Testis (tissue), 3 donors: Measurements from ENCODE around the gene PGAM2. TPM values are rescaled to one million over a fixed set of nuclear protein-coding genes. Genes with fewer than 3 reads are reported as not detected.

Source experiments
- DNase-seq: peaks from one replicate; pipeline ENCODE4 v3.0.0-alpha.2; 2019
- H3K27ac ChIP-seq, 2 donors: fragments of 200-600 bp; sonication (generic); one replicate each; pipeline ENCODE4 v1.5.1; 2019
- H3K27me3 ChIP-seq: fragments of 200-600 bp; sonication (generic); one replicate; pipeline ENCODE4 v1.5.1; 2019
- H3K36me3 ChIP-seq: fragments of 200-600 bp; sonication (generic); one replicate; pipeline ENCODE4 v1.5.1; 2017; ENCODE audit warnings: low read depth; ENCODE audit errors: missing control alignments
- H3K4me1 ChIP-seq: fragments of 200-600 bp; sonication (generic); one replicate; pipeline ENCODE4 v1.5.1; 2019
- H3K4me3 ChIP-seq, 2 donors: fragments of 200-600 bp; sonication (generic); one replicate each; pipeline ENCODE4 v1.5.1; 2017 to 2019
- H3K9me3 ChIP-seq: fragments of 200-600 bp; sonication (generic); one replicate; pipeline ENCODE4 v1.5.1; 2017
- CTCF ChIP-seq, 3 experiments: fragments of 450-650 bp in 2 of 3; fragments of 200-600 bp in 1 of 3; sonication (generic) in 1 of 3; IDR thresholded peaks; one replicate each; pipeline ENCODE4 v1.5.1; 2016 to 2019; ENCODE audit warnings: antibody characterized with exemption in 3 of 3, mild to moderate bottlenecking in 2 of 3, moderate library complexity in 1 of 3
- POLR2A ChIP-seq: fragments of 450-650 bp; IDR thresholded peaks from one replicate; pipeline ENCODE4 v1.6.1; 2017; ENCODE audit warnings: antibody characterized with exemption, mild to moderate bottlenecking, moderate library complexity
- WGBS, 2 donors: methylation state at CpG; one replicate each; pipeline ENCODE4 v1.1.5; 2018; 5-methylcytosine and 5-hydroxymethylcytosine counted together
- intact Hi-C: fragments of 100-400 bp; cut with DNase I; formaldehyde crosslinking; loops from one replicate; pipeline ENCODE4 v1.15.1; 2023; ENCODE audit warnings: low total_unique reads
- polyA plus RNA-seq: library from polyadenylated mRNA; stranded (reverse); fragments of 350-450 nt; fragmentation: Illumina TruSeq; extraction: RNeasy Lipid Tissue Mini Kit (QIAGEN cat#74804); gene quantifications from one replicate; pipeline ENCODE4 v1.2.3, GENCODE V29; 2014; ENCODE audit warnings: low read depth, low replicate concordance; ENCODE audit not compliant: insufficient read depth
- total RNA-seq, 2 donors: library from RNA; depleted of rRNA; stranded (reverse); fragments of >200 nt; gene quantifications; one replicate each; pipeline ENCODE4 v1.2.3, GENCODE V29; 2016

Gene PGAM2
- total and polyA plus RNA-seq, 3 donors from 2014 or later = 85.1 to 298 (median 139) TPM

- intact Hi-C loops = no loop called here
- Histone ChIP-seq H3K36me3 (no peaks in the 10 kb centered on the region), H3K4me3 (no peak overlapping the region), H3K27ac (no peak overlapping the region), H3K4me1 (peaks cover 13% of the 10 kb centered on the region), H3K27me3 (no peaks in the 10 kb centered on the region), H3K9me3 (no peaks in the 10 kb centered on the region)
- WGBS, 2 donors = 76 to 81% methylated on average over 8 of the region's 8 CpGs
- TF ChIP-seq POLR2A (no peak), CTCF (IDR thresholded peaks at IDR 0.05) (no peak)
- no peak for DNase-seq
These were observed 18.9 kb downstream of the PGAM2 start for GRCh38 chr7:44046321-44047061.

- Histone ChIP-seq H3K4me3 (peak overlapping the region; percentile 69 to 94), H3K27me3 (no peaks in the 10 kb centered on the region), H3K4me1 (peaks cover 16% of the 10 kb centered on the region), H3K36me3 (no peaks in the 10 kb centered on the region), H3K9me3 (no peaks in the 10 kb centered on the region), H3K27ac (peak overlapping the region; percentile 68 to 71)
- intact Hi-C loops = no loop called here
- DNase-seq = no peak
- TF ChIP-seq CTCF (IDR thresholded peaks at IDR 0.05) (no peak), POLR2A (no peak)
- WGBS, 2 donors = 18 to 19% methylated on average over 7 to 14 of the region's 15 CpGs
These were observed 19.9 kb downstream of the PGAM2 start for GRCh38 chr7:44045226-44046014.

GRCh38 chr7:44044315-44045225 is 20.8 kb downstream of the PGAM2 start, which contains the start of gene DBNL:
Gene DBNL, plus strand, starts transcription at chr7:44044702. Its CDS starts 36 bp downstream, at chr7:44044738.
- Histone ChIP-seq H3K27me3 (no peaks in the 10 kb centered on the region), H3K9me3 (no peaks in the 10 kb centered on the region), H3K4me3 (peak within 1 kb of the TSS; percentile 69 to 94), H3K27ac (peak within 1 kb of the TSS; percentile 68 to 71), H3K4me1 (peaks cover 16% of the 10 kb centered on the region), H3K36me3 (no peaks in the 10 kb centered on the region)
- 0 to 2% methylated on average over 25 to 49 of the region's 74 CpGs for WGBS, 2 donors
- peak; percentile 96 for DNase-seq
- TF ChIP-seq POLR2A = peak; percentile 21
- TF ChIP-seq CTCF (IDR thresholded peaks at IDR 0.05) = no peak
- intact Hi-C loops = no loop called here

DNA sequence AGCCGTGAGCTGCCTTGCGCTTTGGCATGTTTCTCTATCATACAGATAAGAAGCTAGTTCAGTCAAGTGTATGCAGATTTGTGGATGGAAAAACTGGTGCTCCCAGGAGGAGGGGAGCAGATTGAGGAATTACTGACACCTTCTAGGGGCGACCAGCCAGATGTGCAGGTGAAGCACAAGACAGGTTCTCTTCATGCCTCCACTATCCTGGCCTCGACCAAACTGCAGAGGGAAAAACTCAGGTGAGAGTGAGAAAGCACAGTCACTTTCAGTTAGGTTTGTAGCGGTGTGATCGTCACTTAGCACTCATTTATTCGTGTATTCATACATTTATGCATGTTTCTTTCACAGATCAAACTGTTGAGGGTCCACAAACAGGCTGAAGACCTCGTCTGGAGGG is 21.5 kb downstream of the PGAM2 start:
- H3K4me3 ChIP-seq = peak overlapping the region; percentile 69 to 94
- DNase-seq = no peak
- no peaks in the 10 kb centered on the region for H3K36me3 ChIP-seq
- H3K27me3 ChIP-seq = no peaks in the 10 kb centered on the region
- 10 to 13% methylated on average over 8 of the region's 8 CpGs for WGBS, 2 donors
- no peaks in the 10 kb centered on the region for H3K9me3 ChIP-seq
- peaks cover 16% of the 10 kb centered on the region for H3K4me1 ChIP-seq
- no peak overlapping the region for H3K27ac ChIP-seq
- intact Hi-C loops = no loop called here
- TF ChIP-seq POLR2A (no peak), CTCF (IDR thresholded peaks at IDR 0.05) (no peak)
